GM21367 (cell line): Measurements from ENCODE around the gene TMPRSS2.

Source experiments
- ATAC-seq: cut with Tn5 transposase; IDR thresholded peaks from one replicate; pipeline ENCODE4 v1.9.1; 2021; ENCODE audit not compliant: unreplicated experiment

Gene TMPRSS2

DNA sequence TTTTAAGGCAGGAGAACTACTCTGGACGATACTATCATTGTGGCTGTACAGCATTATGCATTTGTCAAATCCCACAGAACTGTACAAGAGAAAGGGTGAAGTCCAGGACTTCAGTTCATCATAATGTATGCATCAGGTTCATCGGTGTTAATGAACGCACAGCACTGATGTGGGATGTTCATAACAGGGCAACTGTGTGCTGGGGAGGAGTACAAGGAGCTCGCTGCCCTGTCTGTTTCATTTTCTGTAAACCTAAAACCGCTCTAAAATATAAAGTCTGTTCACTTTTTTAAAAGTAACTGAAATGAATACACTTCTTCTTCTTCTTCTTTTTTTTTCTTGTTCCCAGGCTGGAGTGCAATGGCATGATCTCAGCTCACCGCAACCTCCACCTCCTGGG, 25.0 kb downstream of the TMPRSS2 start:
- no peak for ATAC-seq

DNA sequence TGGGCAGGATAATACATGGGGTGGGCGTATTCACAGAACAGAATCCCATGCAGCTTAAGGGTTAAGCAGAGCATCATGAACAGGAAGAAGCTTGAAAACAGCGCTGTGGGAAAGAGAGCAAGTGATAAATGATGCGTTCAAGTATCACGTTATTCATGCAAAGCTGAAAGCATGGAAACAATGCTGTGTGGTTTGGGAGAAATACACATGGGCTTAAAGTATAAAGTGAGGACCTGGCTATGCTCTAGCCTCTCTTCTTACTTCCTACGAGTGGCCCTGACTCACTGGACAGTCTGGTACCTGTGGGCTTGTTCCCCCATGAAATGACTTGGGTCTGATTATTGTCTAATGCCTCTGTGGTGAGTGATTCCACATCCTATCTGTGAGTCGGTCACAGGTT, 25.7 kb downstream of the TMPRSS2 start:
- no peak for ATAC-seq

DNA sequence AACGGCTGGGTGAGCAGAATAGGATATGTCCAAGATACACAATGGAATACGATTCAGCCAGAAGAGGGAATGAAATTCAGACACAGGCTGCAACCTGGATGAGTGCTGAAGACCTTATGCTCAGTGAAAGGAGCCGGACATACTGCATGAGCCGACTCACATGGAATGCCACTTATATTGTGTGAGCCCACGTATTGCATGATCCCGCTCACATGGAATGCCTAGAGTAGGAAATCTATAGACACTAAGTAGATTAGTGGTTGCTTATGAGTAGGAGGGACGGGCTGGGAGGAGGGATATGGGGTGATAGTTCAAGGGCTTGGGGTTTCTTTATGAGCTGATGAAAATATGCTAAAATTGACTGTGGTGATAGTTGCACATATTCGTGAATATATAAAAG, 26.8 kb downstream of the TMPRSS2 start:
- ATAC-seq: no peak

DNA sequence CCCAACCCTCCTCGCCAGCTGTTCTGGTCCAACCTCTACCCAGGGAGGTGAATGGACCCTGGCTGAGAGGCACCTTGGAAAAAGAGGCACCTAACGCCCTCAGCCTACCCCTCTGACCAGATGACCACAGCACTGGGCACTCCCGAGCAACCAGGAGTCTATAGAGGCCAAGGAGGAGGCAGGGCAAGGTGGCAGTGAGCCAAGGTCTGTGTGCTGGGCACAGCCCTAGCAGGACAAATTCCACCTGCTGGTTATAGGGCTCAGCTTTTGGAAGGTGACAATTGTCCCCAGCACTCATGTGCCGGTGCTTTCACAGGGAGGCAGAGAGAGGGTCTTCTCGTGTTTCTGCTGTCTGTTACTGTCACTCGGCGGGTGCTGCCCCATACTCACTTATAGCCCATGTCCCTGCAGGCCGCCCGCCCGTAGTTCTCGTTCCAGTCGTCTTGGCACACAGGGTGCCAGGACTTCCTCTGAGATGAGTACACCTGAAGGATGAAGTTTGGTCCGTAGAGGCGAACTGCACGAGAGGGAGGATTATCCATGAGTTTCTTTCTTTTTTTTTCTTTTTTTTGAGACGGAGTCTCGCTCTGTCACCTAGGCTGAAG, 27.8 kb downstream of the TMPRSS2 start:
- ATAC-seq: no peak

DNA sequence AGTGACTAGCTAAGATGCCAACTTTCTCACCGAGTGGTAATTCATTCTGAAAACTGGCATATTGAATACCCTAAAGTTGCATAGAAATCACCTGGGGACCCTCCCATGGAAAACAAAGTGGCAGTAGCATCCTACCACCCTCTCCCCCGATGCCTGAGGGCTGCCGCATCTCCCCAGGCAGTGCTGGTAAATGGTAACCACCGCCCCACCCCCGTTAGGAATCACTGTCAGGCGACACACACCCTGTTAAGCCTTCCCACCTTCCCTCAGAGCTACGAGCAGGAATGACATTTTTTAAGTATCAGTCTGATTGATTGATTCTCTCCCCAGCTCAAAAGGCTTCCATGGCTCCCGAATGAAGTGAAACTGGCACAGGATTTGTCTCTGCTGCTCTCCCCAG, 28.3 kb downstream of the TMPRSS2 start:
- no peak for ATAC-seq

DNA sequence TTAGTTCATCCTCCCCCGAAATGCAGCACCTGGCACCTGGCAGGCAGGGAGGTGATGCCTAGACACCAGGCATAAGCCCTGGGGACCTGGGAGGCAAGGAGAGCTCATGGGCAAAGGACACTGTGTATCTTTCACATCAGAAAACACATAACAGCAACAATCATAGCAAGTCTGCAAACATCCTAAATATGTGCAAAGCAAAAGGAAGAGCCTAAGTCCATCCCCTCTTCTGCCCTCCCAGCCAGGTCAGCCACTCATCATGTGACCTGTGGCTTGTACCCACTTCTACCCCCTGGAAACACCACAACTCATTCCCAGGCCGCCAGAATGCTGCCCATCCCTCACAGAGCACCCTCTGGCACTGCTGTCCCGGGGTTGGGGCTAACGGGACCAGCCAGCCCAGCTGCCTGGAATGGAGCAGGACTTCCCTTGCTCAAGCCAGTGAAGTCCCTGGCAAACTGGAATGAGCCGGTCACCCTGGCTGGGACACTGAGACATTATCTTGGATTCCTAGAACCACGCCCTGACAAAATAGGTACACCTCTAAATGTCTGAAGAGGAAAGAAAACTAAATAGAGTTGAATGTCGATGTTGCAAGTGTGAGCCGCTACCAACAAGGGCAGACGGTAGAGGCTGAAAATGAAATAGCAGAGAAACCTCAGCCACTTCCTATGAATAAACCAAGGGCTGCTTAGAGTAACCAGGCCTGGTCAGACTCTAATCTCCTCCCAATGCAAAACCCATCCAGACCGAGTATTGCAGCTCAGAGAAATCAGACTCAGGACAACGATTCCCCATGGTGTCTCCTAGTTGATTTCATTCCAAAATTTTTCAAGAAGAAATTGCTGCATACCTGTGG, 29.4 kb downstream of the TMPRSS2 start:
- ATAC-seq: no peak

DNA sequence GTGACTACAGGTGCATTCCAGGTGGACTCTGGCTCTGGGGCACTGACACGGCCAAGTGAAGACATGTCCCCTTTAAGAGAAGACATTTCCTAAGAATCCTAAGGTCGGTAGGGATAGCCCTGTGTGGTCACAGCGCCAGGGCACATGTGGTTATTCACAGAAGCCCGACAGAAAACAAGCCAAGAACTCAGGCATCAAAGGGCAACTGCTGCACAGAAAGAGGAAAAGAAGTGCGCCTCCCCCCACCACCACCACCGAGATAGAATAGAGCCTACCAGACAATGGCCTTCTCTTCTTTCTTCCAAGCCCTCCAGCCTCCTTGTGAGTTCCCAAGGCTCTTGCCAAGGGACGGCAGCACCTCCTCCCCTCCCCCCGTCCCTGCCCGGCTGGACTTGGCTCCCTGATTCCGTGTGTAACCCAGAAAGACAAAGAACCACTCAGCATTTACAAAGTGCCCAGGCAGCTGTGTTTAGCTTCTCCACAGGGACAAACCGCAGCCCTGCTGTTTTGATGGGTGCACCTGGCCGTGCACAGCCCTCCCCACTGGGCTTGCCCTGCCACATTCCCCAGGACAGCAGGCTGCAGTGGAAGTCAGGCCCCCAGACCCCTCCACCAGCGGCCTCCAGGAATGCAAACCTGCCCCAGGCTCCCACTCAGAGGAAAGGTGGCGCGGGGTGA, 30.2 kb downstream of the TMPRSS2 start:
- ATAC-seq: no peak

DNA sequence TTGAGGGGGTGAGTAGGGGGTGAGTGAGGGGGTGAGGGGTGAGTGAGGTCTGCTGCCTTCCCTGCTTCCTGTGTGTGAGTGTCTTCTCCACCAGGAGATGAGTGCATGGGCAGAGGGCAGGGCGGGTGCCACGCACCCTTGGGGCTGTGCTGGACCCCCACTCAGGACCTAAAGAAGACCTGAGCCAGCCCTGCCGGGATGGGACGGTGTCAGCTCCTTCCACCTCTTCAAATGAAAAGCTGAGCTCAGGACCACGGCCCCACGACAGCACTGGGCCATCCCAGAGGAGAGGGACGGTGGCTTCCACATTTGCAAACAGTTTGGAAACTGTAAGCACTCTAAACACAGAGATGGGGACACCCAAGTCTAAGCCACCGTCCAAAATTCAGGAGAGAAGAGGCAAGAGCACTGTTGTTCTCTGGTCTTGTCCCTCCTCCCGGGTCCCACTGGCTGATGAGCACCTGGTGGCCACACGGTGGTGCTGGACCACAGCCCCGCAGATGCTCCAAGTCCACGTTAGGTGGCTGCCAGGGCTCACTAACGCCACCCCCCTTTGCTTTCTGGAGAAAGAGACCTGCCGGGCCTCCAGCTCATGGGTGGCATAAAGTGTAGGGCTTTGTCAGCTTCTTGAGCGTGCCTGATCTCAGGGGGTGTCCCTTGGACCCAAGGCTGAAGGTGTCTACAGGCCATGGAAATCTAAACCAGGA, 32.1 kb downstream of the TMPRSS2 start:
- ATAC-seq: no peak

DNA sequence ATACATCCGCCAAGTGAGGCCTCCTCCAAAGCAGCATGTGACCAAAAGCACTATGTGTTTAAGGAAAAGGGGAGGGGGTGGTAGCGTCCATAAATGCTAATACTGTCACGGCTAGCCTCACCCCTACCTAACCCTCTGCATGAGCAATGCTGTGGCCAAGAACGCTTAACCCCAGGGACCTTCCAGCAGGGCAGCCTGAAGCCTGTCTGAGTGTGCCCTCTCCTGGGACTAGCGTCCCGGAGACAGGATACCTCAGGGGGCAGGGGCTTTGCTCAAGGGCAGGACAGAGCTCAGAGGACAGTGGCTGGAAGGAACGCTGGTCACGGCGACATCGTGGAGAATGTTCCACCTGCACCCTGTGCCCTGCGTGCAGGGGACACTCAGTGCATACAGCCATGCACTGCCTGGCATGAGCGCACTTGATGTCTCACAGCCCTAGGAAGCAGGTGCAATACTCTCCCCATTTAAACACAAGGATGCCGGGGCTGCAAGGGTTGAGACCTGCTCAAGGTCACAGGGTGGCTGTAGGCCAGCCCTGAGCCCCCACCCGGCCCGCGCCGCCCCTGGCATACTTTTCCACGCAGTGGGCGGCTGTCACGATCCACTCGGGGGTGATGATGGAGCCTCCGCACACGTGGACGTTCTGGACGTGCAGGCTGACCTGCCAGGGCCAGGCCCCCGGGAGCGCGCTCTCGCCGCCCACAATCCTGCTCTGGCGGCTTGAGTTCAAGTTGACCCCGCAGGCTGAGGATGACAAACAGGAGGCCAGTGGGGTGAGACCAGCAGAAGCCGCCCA, 35.0 kb downstream of the TMPRSS2 start:
- ATAC-seq: no peak

DNA sequence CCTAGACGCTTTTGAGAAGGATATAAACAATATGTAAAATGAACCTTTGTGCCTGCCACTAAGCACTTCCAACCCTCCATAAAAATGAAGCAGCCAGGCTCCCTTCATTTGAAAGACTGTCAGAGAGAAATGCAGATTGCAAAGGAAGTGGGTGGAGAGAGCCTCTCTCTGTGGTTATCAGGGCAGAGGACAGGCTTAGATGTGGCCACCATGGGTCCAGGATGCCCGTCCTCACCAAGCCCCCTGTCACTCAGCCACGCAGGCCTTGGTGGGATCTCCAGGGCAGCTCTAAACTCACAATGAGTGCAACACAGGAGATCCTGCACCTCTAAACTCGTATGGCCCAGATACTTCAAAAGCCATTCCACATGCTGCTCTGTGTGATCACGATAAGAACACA, 37.9 kb downstream of the TMPRSS2 start:
- ATAC-seq: no peak

DNA sequence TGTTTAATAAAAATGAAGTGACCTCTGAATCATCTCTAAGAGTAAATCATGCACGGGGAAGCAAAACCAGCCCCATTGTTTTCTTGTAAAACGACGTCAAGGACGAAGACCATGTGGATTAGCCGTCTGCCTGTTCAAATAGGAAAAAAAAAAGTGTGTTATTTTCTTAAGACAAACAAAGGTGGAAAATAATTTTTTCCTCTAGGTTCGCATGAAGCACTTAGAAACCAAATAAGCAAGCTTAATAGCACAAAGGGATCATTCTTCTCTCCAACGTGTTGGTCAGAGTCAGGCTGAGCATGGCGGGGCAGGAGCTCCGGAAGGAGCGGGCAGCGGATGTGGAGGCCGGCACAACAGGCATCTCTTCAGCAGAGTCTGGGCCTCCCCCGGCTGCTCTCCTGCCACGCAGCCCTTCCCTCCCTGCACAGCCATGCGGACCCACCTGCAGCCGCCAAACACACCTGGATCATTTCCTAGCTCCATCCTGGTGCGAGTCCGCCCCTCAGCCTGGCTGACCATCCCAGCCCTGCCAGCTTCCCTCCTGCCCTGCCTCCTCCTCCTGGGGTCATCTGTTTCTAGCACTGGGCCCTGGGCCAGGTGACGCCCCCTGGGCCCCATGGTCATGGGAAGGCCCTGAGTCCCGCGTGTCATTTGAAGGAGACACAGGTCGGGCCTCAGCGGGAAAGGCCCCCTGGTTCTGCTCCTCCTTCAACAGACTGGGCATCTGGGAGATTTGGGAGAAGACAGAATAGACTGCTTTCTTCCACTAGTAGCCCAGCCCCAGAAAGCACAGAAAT, 41.7 kb downstream of the TMPRSS2 start:
- ATAC-seq: no peak

DNA sequence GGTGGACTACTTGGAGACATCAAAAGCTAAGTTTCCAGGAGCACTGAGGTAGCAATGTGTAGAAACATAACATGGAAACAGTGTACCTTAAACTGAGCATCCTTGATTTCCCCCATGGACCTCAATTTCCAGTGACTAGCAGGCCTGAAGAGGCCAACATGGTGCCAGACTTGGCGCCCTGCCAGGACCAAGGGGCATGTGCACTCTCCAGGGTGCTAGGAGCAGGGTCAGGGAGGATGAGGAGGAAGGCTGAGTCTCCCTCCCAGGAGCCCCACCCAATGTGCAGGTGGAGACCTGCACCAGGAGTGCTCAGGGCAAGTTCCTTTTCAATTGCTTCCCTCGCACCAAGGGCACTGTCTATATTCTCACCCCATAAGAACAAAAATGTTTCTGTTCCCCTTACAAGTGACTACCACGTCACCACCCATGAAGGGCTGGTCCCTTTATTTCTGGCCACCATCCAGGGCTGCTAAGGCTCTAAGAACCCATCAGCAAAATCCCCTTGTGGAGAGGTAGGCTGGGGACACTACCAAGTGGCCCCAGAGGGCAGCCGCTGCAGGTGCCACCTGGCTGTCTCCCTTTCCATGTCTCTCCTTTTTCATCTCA, 42.7 kb downstream of the TMPRSS2 start:
- no peak for ATAC-seq

DNA sequence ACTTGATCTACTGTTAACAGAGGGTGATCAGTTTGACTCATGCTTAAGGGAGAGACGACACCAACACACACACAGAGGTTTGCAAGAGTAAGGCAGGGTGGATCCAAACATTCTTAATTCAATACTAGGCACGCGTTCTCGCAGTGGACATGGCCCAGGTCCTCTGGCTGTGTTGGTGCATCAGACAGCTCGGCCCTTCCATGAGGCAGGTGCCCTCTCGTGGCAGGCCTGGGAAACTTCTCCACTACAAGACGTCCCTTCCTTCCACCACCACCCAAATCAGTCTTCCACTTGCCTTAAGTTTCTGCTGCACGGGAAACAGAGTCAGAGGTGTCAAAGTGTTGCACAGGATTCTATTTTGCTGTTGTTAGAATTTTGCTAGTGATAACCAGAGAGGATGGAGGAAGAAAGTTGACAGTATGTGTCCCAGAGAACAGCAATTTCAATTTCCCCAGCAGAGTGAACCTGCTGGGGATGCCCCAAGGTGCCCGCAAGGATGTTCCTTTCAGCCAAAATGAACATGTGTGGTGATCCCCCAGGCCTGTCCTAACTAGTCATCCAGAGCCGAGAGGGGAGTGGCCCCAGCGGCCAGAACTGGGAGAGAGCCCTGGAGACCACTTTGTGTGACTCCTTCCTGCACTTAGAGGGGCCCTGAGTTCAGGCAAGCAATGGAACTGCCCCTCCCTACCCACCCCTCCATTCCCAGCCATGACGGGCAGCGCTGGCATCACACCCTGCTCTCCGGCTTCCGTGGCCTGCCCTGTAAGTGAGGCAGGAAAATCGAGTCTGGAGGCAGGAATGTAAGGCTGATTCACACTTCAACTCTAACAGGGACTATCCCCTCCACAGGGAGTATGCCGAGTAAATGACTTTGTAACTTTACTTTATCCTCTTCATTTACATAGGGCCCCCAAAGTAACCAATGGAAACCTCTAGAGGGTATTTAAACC, 47.1 kb downstream of the TMPRSS2 start:
- no peak for ATAC-seq

DNA sequence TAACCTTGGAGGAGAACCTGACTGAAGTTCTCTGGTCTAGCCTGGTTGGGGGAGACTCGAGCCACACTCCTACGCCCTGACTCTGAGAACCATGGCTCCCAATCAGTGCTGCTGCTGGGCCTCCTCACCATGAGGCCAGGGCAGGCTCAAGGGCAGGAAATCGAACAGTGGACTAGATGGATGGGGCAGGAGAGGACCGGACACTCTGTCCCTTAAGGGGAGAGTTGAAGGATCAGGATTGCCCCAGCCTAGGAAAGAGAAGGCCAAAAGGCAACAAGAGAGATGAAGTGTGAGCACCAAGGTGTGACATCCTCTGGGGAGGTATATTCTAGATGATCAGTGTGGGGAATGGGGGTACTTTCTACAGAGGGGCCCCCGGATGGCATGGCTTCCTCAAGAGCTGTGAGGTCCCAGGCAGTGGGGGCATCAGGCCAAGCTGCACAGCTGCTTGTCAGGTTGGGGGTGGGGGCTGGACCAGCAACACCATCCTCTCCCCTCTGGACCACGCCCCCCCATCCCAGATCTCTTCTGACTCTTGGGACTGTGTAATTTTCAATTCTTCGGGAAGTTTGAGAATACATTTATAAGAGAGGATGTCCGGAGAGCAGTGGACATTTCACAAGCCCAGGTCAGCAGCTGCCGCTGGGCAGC, 47.9 kb downstream of the TMPRSS2 start:
- ATAC-seq: no peak

DNA sequence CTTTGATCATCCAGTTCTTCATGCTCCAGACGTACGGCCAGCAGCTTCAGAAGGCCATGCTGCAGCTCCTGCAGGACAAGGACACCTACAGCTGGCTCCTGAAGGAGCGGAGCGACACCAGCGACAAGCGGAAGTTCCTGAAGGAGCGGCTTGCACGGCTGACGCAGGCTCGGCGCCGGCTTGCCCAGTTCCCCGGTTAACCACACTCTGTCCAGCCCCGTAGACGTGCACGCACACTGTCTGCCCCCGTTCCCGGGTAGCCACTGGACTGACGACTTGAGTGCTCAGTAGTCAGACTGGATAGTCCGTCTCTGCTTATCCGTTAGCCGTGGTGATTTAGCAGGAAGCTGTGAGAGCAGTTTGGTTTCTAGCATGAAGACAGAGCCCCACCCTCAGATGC, 49.4 kb downstream of the TMPRSS2 start:
- no peak for ATAC-seq

DNA sequence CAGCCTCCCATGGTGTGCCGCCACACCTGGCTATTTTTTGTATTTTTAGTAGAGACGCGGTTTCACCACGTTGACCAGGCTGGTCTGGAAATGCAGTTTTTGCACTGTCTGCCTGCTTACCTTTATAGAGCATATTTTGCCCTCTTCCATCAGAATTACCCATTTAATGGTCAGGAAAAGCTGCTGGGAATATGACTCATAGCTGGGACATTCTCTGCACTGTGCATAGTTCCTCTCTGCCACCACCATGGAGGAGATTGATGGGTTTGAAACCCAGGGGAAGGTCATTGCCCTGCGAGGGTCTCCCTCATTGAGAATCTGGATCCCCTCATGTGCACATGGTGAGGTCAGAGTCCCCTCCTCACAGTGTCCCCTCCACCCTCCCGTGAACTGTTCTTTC, 49.8 kb downstream of the TMPRSS2 start:
- ATAC-seq: no peak

DNA sequence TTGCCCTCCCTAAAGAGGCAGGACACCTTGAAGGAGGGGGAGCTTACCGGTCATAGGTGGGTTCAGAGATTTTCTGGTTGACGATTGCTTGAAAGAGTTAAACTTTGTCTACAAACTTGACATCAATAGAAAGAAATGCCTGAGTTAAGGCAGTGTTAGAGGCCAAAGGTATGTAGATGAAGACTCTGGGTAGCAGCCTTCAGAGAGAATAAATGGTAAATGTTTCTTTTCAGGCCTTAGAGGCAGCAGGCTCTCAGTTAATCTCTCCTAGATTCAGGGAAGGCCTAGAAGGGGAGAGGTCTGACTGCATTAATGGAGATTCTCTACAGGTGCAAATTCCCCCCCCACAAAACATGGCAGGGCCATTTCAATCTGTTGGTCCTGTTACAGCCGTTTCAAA, 54.2 kb downstream of the TMPRSS2 start:
- ATAC-seq: no peak

DNA sequence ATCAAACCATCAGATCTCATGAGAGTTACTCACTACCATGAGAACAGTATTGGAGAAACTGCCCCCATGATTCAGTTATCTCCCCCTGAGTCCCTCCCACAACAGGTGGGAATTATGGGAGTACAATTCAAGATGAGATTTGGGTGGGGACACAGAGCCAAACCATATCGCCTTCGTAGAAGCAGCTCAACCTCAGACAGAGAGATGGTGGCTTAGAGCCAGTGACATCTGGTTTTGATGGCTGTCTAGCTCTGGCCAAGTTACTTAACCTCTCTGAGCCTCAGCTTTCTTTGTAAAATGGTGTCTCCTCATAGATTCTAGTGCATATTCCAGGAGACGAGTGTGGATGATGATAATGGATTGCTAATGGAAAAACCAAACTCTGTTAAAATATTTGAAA, 54.8 kb downstream of the TMPRSS2 start:
- ATAC-seq: no peak
